Calu3 (cell line): ENCODE measurements around the gene LRRC59. TPM values are rescaled to one million over a fixed set of nuclear protein-coding genes. Genes with fewer than 3 reads are reported as not detected.
"Not testable (repeated sequence)": the region's sequence is repeated elsewhere in the genome, so short reads cannot be mapped to it uniquely, and the experiment has no call there.

ENCODE experiments used
- BruUV-seq: library from RNA; stranded (reverse); fragments of 400-500 nt; replicated peaks from 2 replicates; lab custom pipeline; 2021; lab: Mats Ljungman, UMichigan
- CTCF ChIA-PET: fragments of 300-600 bp; sonication (Branson Sonifier 250); formaldehyde crosslinking; loops from one replicate; lab custom pipeline; 2022; ENCODE audit warnings: antibody characterized with exemption; lab: Charles Lee
- DNase-seq: peaks from one replicate; pipeline ENCODE4 v3.0.0; 2022
- H3K27ac Mint-ChIP-seq: one replicate; pipeline ENCODE4 v1.8.0; 2022; ENCODE audit warnings: mixed read lengths; ENCODE audit not compliant: unreplicated experiment
- H3K27me3 Mint-ChIP-seq: one replicate; pipeline ENCODE4 v1.8.0; 2022; ENCODE audit warnings: mixed read lengths; ENCODE audit not compliant: unreplicated experiment
- H3K36me3 Mint-ChIP-seq: one replicate; pipeline ENCODE4 v1.8.0; 2022; ENCODE audit warnings: mild to moderate bottlenecking, moderate library complexity, mixed read lengths; ENCODE audit not compliant: insufficient read depth, unreplicated experiment
- H3K4me1 Mint-ChIP-seq: one replicate; pipeline ENCODE4 v1.8.0; 2022; ENCODE audit warnings: mild to moderate bottlenecking, low read depth, mixed read lengths; ENCODE audit not compliant: unreplicated experiment
- H3K4me3 Mint-ChIP-seq: one replicate; pipeline ENCODE4 v1.8.0; 2022; ENCODE audit warnings: mild to moderate bottlenecking, low read depth, moderate library complexity, mixed read lengths; ENCODE audit not compliant: unreplicated experiment
- H3K9me3 Mint-ChIP-seq: one replicate; pipeline ENCODE4 v1.8.0; 2022; ENCODE audit warnings: low read depth, mixed read lengths; ENCODE audit not compliant: unreplicated experiment
- CTCF ChIP-seq: fragments of 200-600 bp; IDR thresholded peaks from one replicate; pipeline ENCODE4 v1.8.0; 2022; ENCODE audit warnings: antibody characterized with exemption; ENCODE audit not compliant: unreplicated experiment
- intact Hi-C: fragments of 100-400 bp; cut with micrococcal nuclease; formaldehyde crosslinking; loops from one replicate; pipeline ENCODE4 v1.10.0; 2022; ENCODE audit not compliant: unreplicated experiment
- total RNA-seq: library from RNA; stranded (reverse); gene quantifications from 2 replicates; pipeline ENCODE4 v1.2.3, GENCODE V29; 2022

Gene LRRC59
- total RNA-seq, 1 experiment from 2014 or later: 212 TPM

- TF ChIP-seq CTCF: no peak
- peaks cover 40% of the 10 kb centered on the region for H3K36me3 Mint-ChIP-seq
- DNase-seq: no peak
- CTCF ChIA-PET: interaction anchor here (0.6 to 1.4 kb wide), 3 partner anchors 32 to 220 kb away, joined by 4 to 12 read pairs (median 4); partner anchors contain the start of gene LRRC59
- no peak overlapping the region for H3K4me3 Mint-ChIP-seq
- no peaks in the 10 kb centered on the region for H3K9me3 Mint-ChIP-seq
- H3K4me1 Mint-ChIP-seq: peaks cover 50% of the 10 kb centered on the region
- intact Hi-C loops: no loop called here
- no TSS peak for BruUV-seq
- H3K27ac Mint-ChIP-seq: no peak overlapping the region
- no peaks in the 10 kb centered on the region for H3K27me3 Mint-ChIP-seq
Observed at GRCh38 chr17:50428831-50429424, 31.6 kb upstream of the LRRC59 start.

GRCh38 chr17:50428126-50428525 is 30.8 kb upstream of the LRRC59 start:
- intact Hi-C loops, DNase-seq, BruUV-seq, H3K27ac Mint-ChIP-seq, H3K27me3 Mint-ChIP-seq, H3K9me3 Mint-ChIP-seq, CTCF ChIA-PET: not testable (repeated sequence)
- Mint-ChIP-seq H3K36me3 (peaks cover 46% of the 10 kb centered on the region), H3K4me1 (peaks cover 59% of the 10 kb centered on the region), H3K4me3 (peak overlapping the region; percentile 87)

- Mint-ChIP-seq H3K9me3 (no peaks in the 10 kb centered on the region), H3K36me3 (peaks cover 46% of the 10 kb centered on the region), H3K4me3 (peak overlapping the region; percentile 87), H3K27me3 (no peaks in the 10 kb centered on the region), H3K27ac (no peak overlapping the region), H3K4me1 (peaks cover 65% of the 10 kb centered on the region)
- peak; percentile 8 for TF ChIP-seq CTCF
- TSS peak; percentile 42 for BruUV-seq
- intact Hi-C loops: loop anchor here (1.0 to 2.0 kb wide), 2 partner anchors 14 to 31 kb away; no protein-coding TSS in a partner anchor
- CTCF ChIA-PET: interaction anchor here (0.5 to 2.2 kb wide), 9 partner anchors 13 to 1173 kb away, joined by 3 to 20 read pairs (median 5); partner anchors contain the start of gene LRRC59
- DNase-seq: peak; percentile 60
Observed at GRCh38 chr17:50426814-50427787, 29.8 kb upstream of the LRRC59 start.

- Mint-ChIP-seq H3K27me3 (no peaks in the 10 kb centered on the region), H3K36me3 (peaks cover 46% of the 10 kb centered on the region), H3K27ac (no peak overlapping the region), H3K4me3 (peak overlapping the region; percentile 87), H3K4me1 (peaks cover 71% of the 10 kb centered on the region), H3K9me3 (no peaks in the 10 kb centered on the region)
- BruUV-seq: no TSS peak
- TF ChIP-seq CTCF: no peak
- intact Hi-C loops: loop anchor here (2.0 kb wide), 1 partner anchor 14 kb away; no protein-coding TSS in a partner anchor
- no peak for DNase-seq
- CTCF ChIA-PET: interaction anchor here (0.5 to 2.2 kb wide), 8 partner anchors 14 to 64 kb away, joined by 3 to 20 read pairs (median 4); partner anchors contain the start of gene LRRC59
Observed at GRCh38 chr17:50426472-50426782, 29.1 kb upstream of the LRRC59 start.
